HEK293 (cell line): Measurements from ENCODE around the gene PIP5K1B.

ENCODE experiments used
- CTCF ChIA-PET: fragments of 350-600 bp; formaldehyde crosslinking; extraction: SDS; loops from one replicate; lab custom pipeline; 2021; ENCODE audit warnings: antibody characterized with exemption; lab: Yijun Ruan, JAX
- POLR2A ChIA-PET: fragments of 300-600 bp; formaldehyde crosslinking; extraction: SDS; loops from one replicate; lab custom pipeline; 2020; ENCODE audit warnings: antibody characterized with exemption, inconsistent platforms; lab: Yijun Ruan, JAX
- H3K27ac ChIP-seq: fragments of 200-500 bp; sonication (Bioruptor generic); 2 replicates; pipeline ENCODE4 v1.5.1; 2014; ENCODE audit warnings: low read depth, low read length, control low read depth, inconsistent platforms; ENCODE audit errors: extremely low read depth
- H3K36me3 ChIP-seq, 2 experiments: fragments of 200-500 bp in 1 of 2; sonication (Bioruptor generic) in 1 of 2; 1 replicate in 1 of 2; 2 replicates in 1 of 2; pipeline ENCODE4 v1.5.1; 2014 to 2017; ENCODE audit warnings: inconsistent platforms in 2 of 2, low read length in 2 of 2; ENCODE audit not compliant: control insufficient read depth in 2 of 2, insufficient read depth in 1 of 2
- H3K4me1 ChIP-seq: fragments of 200-500 bp; sonication (Bioruptor generic); 2 replicates; pipeline ENCODE4 v1.5.1; 2014; ENCODE audit warnings: mild to moderate bottlenecking, low read length, inconsistent platforms; ENCODE audit not compliant: control insufficient read depth, insufficient read depth
- H3K4me3 ChIP-seq: 2 replicates; pipeline ENCODE4 v1.5.1; 2011; ENCODE audit warnings: low read depth, mild to moderate bottlenecking, control low read depth, low read length, moderate library complexity
- H3K9me3 ChIP-seq: fragments of 200-500 bp; sonication (Bioruptor generic); 2 replicates; pipeline ENCODE4 v1.5.1; 2014; ENCODE audit warnings: low read depth, low read length, inconsistent platforms; ENCODE audit not compliant: control insufficient read depth, insufficient read depth
- KLF1 ChIP-seq: fragments of 450-650 bp; formaldehyde crosslinking; IDR thresholded peaks from 2 replicates; pipeline ENCODE4 v1.5.1; 2016; ENCODE audit warnings: missing biosample characterization, missing genetic modification characterization
- TRIM28 ChIP-seq: IDR thresholded peaks from 2 replicates; pipeline ENCODE4 v1.6.1; 2011; ENCODE audit warnings: low read length, control low read depth, borderline replicate concordance
- ZBTB17 ChIP-seq: fragments of 450-650 bp; formaldehyde crosslinking; IDR thresholded peaks from 2 replicates; pipeline ENCODE4 v1.5.1; 2016; ENCODE audit warnings: missing biosample characterization, missing genetic modification characterization
- ZBTB49 ChIP-seq: fragments of 450-650 bp; formaldehyde crosslinking; IDR thresholded peaks from 2 replicates; pipeline ENCODE4 v1.5.1; 2016; ENCODE audit warnings: missing biosample characterization, missing genetic modification characterization, low read depth
- ZFP69B ChIP-seq: fragments of 450-650 bp; formaldehyde crosslinking; IDR thresholded peaks from 2 replicates; pipeline ENCODE4 v1.5.1; 2016; ENCODE audit warnings: missing biosample characterization, missing genetic modification characterization
- ZNF112 ChIP-seq: fragments of 450-650 bp; formaldehyde crosslinking; IDR thresholded peaks from 2 replicates; pipeline ENCODE4 v1.5.0; 2017; ENCODE audit warnings: missing biosample characterization, missing genetic modification characterization
- ZNF202 ChIP-seq: fragments of 450-650 bp; formaldehyde crosslinking; IDR thresholded peaks from 2 replicates; pipeline ENCODE4 v1.5.1; 2016; ENCODE audit warnings: missing biosample characterization, missing genetic modification characterization, borderline replicate concordance
- ZNF292 ChIP-seq: fragments of 450-650 bp; formaldehyde crosslinking; IDR thresholded peaks from 2 replicates; pipeline ENCODE4 v1.5.1; 2016; ENCODE audit warnings: low read depth, missing biosample characterization, missing genetic modification characterization, borderline replicate concordance
- ZNF433 ChIP-seq: fragments of 450-650 bp; formaldehyde crosslinking; IDR thresholded peaks from 2 replicates; pipeline ENCODE4 v1.5.1; 2016; ENCODE audit warnings: missing biosample characterization, missing genetic modification characterization, low read depth
- ZNF518A ChIP-seq: fragments of 450-650 bp; formaldehyde crosslinking; conservative IDR thresholded peaks from 2 replicates; pipeline ENCODE4 v1.5.1; 2016; ENCODE audit warnings: low read depth, missing biosample characterization, missing genetic modification characterization
- ZNF600 ChIP-seq: fragments of 450-650 bp; formaldehyde crosslinking; IDR thresholded peaks from 2 replicates; pipeline ENCODE4 v1.5.1; 2016; ENCODE audit warnings: missing biosample characterization, missing genetic modification characterization
- ZNF621 ChIP-seq: fragments of 450-650 bp; formaldehyde crosslinking; IDR thresholded peaks from 2 replicates; pipeline ENCODE4 v1.5.1; 2017; ENCODE audit warnings: missing biosample characterization, missing genetic modification characterization
- ZNF785 ChIP-seq: fragments of 450-650 bp; formaldehyde crosslinking; IDR thresholded peaks from 2 replicates; pipeline ENCODE4 v1.5.1; 2016; ENCODE audit warnings: missing biosample characterization, missing genetic modification characterization
- TF ChIP-seq, protein P1 (sequence below): fragments of 450-650 bp; formaldehyde crosslinking; conservative IDR thresholded peaks from 2 replicates; pipeline ENCODE4 v1.5.1; 2016; ENCODE audit warnings: low read depth, missing biosample characterization, missing genetic modification characterization
- TF ChIP-seq, protein P2 (sequence below): fragments of 450-650 bp; formaldehyde crosslinking; IDR thresholded peaks from 2 replicates; pipeline ENCODE4 v1.5.1; 2016; ENCODE audit warnings: missing biosample characterization, missing genetic modification characterization
- TF ChIP-seq, protein P3 (sequence below): fragments of 450-650 bp; formaldehyde crosslinking; IDR thresholded peaks from 2 replicates; pipeline ENCODE4 v1.5.1; 2016; ENCODE audit warnings: missing biosample characterization, missing genetic modification characterization

The PIP5K1B gene

GRCh38 chr9:68876273-68876672 lies 171.2 kb downstream of the PIP5K1B start:
- no peak for TF ChIP-seq ZNF785 (tag by site-specific recombination)
- TF ChIP-seq, protein P1, sequence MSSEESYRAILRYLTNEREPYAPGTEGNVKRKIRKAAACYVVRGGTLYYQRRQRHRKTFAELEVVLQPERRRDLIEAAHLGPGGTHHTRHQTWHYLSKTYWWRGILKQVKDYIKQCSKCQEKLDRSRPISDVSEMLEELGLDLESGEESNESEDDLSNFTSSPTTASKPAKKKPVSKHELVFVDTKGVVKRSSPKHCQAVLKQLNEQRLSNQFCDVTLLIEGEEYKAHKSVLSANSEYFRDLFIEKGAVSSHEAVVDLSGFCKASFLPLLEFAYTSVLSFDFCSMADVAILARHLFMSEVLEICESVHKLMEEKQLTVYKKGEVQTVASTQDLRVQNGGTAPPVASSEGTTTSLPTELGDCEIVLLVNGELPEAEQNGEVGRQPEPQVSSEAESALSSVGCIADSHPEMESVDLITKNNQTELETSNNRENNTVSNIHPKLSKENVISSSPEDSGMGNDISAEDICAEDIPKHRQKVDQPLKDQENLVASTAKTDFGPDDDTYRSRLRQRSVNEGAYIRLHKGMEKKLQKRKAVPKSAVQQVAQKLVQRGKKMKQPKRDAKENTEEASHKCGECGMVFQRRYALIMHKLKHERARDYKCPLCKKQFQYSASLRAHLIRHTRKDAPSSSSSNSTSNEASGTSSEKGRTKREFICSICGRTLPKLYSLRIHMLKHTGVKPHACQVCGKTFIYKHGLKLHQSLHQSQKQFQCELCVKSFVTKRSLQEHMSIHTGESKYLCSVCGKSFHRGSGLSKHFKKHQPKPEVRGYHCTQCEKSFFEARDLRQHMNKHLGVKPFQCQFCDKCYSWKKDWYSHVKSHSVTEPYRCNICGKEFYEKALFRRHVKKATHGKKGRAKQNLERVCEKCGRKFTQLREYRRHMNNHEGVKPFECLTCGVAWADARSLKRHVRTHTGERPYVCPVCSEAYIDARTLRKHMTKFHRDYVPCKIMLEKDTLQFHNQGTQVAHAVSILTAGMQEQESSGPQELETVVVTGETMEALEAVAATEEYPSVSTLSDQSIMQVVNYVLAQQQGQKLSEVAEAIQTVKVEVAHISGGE (tag by site-specific recombination): no peak
- no peak for TF ChIP-seq ZNF433 (tag by site-specific recombination)
- TF ChIP-seq ZNF600 (tag by site-specific recombination): no peak
- TF ChIP-seq ZNF202 (tag by site-specific recombination): no peak
- no peak for TF ChIP-seq TRIM28
- TF ChIP-seq, protein P2, sequence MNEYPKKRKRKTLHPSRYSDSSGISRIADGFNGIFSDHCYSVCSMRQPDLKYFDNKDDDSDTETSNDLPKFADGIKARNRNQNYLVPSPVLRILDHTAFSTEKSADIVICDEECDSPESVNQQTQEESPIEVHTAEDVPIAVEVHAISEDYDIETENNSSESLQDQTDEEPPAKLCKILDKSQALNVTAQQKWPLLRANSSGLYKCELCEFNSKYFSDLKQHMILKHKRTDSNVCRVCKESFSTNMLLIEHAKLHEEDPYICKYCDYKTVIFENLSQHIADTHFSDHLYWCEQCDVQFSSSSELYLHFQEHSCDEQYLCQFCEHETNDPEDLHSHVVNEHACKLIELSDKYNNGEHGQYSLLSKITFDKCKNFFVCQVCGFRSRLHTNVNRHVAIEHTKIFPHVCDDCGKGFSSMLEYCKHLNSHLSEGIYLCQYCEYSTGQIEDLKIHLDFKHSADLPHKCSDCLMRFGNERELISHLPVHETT (tag by site-specific recombination): no peak
- TF ChIP-seq ZNF292 (tag by site-specific recombination): no peak
- no peak for TF ChIP-seq ZNF621
- no peak for TF ChIP-seq ZNF112 (tag by site-specific recombination)
- TF ChIP-seq KLF1: no peak
- TF ChIP-seq, protein P3, sequence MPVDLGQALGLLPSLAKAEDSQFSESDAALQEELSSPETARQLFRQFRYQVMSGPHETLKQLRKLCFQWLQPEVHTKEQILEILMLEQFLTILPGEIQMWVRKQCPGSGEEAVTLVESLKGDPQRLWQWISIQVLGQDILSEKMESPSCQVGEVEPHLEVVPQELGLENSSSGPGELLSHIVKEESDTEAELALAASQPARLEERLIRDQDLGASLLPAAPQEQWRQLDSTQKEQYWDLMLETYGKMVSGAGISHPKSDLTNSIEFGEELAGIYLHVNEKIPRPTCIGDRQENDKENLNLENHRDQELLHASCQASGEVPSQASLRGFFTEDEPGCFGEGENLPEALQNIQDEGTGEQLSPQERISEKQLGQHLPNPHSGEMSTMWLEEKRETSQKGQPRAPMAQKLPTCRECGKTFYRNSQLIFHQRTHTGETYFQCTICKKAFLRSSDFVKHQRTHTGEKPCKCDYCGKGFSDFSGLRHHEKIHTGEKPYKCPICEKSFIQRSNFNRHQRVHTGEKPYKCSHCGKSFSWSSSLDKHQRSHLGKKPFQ (tag by site-specific recombination): no peak
- no peak for TF ChIP-seq ZBTB17 (tag by site-specific recombination)
- TF ChIP-seq ZNF518A (tag by site-specific recombination): no peak
- no peak for TF ChIP-seq ZBTB49 (tag by site-specific recombination)
- TF ChIP-seq ZFP69B (tag by site-specific recombination): no peak
- H3K4me3 ChIP-seq: no peak overlapping the region
- H3K36me3 ChIP-seq: no peaks in the 10 kb centered on the region
- H3K9me3 ChIP-seq: no peaks in the 10 kb centered on the region
- no peaks in the 10 kb centered on the region for H3K4me1 ChIP-seq
- POLR2A ChIA-PET: no interaction called here
- CTCF ChIA-PET: no interaction called here
- H3K27ac ChIP-seq: no peak overlapping the region
